ENCODE measurements around the gene SELP.
A peak's percentile ranks its signal among the peaks of the same experiment; 100 is the strongest.

SELP gene

GRCh38 chr1:169577981-169578738 lies 51.8 kb downstream of the SELP start:
- no peak for DNase-seq (ENCODE audit: low read depth, low spot score)
- no peak overlapping the region for H3K27ac ChIP-seq

- no peak overlapping the region for H3K27ac ChIP-seq
- DNase-seq (ENCODE audit: low read depth, low spot score) = no peak
These were observed 53.0 kb downstream of the SELP start for GRCh38 chr1:169576935-169577331.

GRCh38 chr1:169576241-169576934 lies 53.5 kb downstream of the SELP start:
- no peak overlapping the region for H3K27ac ChIP-seq
- DNase-seq (ENCODE audit: low read depth, low spot score) = no peak

GRCh38 chr1:169574336-169574735 lies 55.6 kb downstream of the SELP start:
- DNase-seq (ENCODE audit: low read depth, low spot score) = no peak

GRCh38 chr1:169572187-169572586 lies 57.7 kb downstream of the SELP start:
- H3K27ac ChIP-seq = no peak overlapping the region
- DNase-seq (ENCODE audit: low read depth, low spot score) = no peak

More at GRCh38 chr1:169574336-169574735, 55.6 kb downstream of the SELP start:
- no peak overlapping the region for H3K27ac ChIP-seq

GRCh38 chr1:169571450-169571849 lies 58.5 kb downstream of the SELP start:
- H3K27ac ChIP-seq = no peak overlapping the region
- DNase-seq (ENCODE audit: low read depth, low spot score) = no peak

GRCh38 chr1:169570172-169570574 lies 59.8 kb downstream of the SELP start:
- no peak overlapping the region for H3K27ac ChIP-seq

GRCh38 chr1:169568497-169568896 lies 61.4 kb downstream of the SELP start:
- no peak for DNase-seq (ENCODE audit: low read depth, low spot score)
- H3K27ac ChIP-seq = no peak overlapping the region

More at GRCh38 chr1:169570172-169570574, 59.8 kb downstream of the SELP start:
- no peak for DNase-seq (ENCODE audit: low read depth, low spot score)

- H3K27ac ChIP-seq = no peak overlapping the region
- DNase-seq (ENCODE audit: low read depth, low spot score) = no peak
These were observed 64.3 kb downstream of the SELP start for GRCh38 chr1:169565335-169566271.

- H3K27ac ChIP-seq = no peak overlapping the region
- no peak for DNase-seq (ENCODE audit: low read depth, low spot score)
These were observed 66.3 kb downstream of the SELP start for GRCh38 chr1:169563650-169564049.

GRCh38 chr1:169563019-169563615 lies 66.8 kb downstream of the SELP start:
- no peak for DNase-seq (ENCODE audit: low read depth, low spot score)
- H3K27ac ChIP-seq = no peak overlapping the region

- DNase-seq (ENCODE audit: low read depth, low spot score) = no peak
- no peak overlapping the region for H3K27ac ChIP-seq
These were observed 68.2 kb downstream of the SELP start for GRCh38 chr1:169561692-169562091.

GRCh38 chr1:169557131-169557530 lies 72.8 kb downstream of the SELP start:
- H3K27ac ChIP-seq = no peak overlapping the region
- no peak for DNase-seq (ENCODE audit: low read depth, low spot score)

GRCh38 chr1:169550294-169550693 lies 79.6 kb downstream of the SELP start:
- DNase-seq (ENCODE audit: low read depth, low spot score) = no peak
- no peak overlapping the region for H3K27ac ChIP-seq

- no peak overlapping the region for H3K27ac ChIP-seq
- DNase-seq (ENCODE audit: low read depth, low spot score) = no peak
These were observed 81.6 kb downstream of the SELP start for GRCh38 chr1:169548282-169548681.

- H3K27ac ChIP-seq = no peak overlapping the region
- no peak for DNase-seq (ENCODE audit: low read depth, low spot score)
These were observed 83.6 kb downstream of the SELP start for GRCh38 chr1:169546087-169546995.

- no peak overlapping the region for H3K27ac ChIP-seq
- no peak for DNase-seq (ENCODE audit: low read depth, low spot score)
These were observed 84.5 kb downstream of the SELP start for GRCh38 chr1:169545472-169545871.

GRCh38 chr1:169538998-169539871 lies 90.7 kb downstream of the SELP start:
- DNase-seq (ENCODE audit: low read depth, low spot score) = peak; percentile 62
- H3K27ac ChIP-seq = no peak overlapping the region
